Activated CD4-positive, alpha-beta memory T cell treated with anti-CD3 and anti-CD28 coated beads for 36 hours (primary cell): ENCODE results near the gene PIM2. TPM values are rescaled to one million over a fixed set of nuclear protein-coding genes. Genes with fewer than 3 reads are reported as not detected.

Experiments
- CTCF ChIA-PET: fragments of 350-600 bp; sonication (Branson Sonifier 250); formaldehyde crosslinking; loops from one replicate; lab custom pipeline; 2021; ENCODE audit warnings: antibody characterized with exemption, inconsistent platforms; lab: Charles Lee
- POLR2A ChIA-PET: fragments of 350-600 bp; sonication (Branson Sonifier 250); formaldehyde crosslinking; loops from one replicate; lab custom pipeline; 2021; ENCODE audit warnings: antibody characterized with exemption; lab: Charles Lee
- DNase-seq: peaks from one replicate; pipeline ENCODE4 v3.0.0-alpha.2; 2020
- H3K27ac Mint-ChIP-seq: one replicate; pipeline ENCODE4 v1.8.0; 2021; ENCODE audit warnings: mixed read lengths
- H3K27me3 Mint-ChIP-seq: one replicate; pipeline ENCODE4 v1.8.0; 2021; ENCODE audit warnings: mixed read lengths
- H3K36me3 Mint-ChIP-seq: one replicate; pipeline ENCODE4 v1.8.0; 2021; ENCODE audit warnings: mixed read lengths
- H3K4me1 Mint-ChIP-seq: one replicate; pipeline ENCODE4 v1.8.0; 2021; ENCODE audit warnings: low read depth, mixed read lengths
- H3K4me3 Mint-ChIP-seq: one replicate; pipeline ENCODE4 v1.8.0; 2021; ENCODE audit warnings: mild to moderate bottlenecking, mixed read lengths
- H3K9me3 Mint-ChIP-seq: one replicate; pipeline ENCODE4 v1.8.0; 2021; ENCODE audit warnings: mixed read lengths
- intact Hi-C: fragments of 100-400 bp; cut with micrococcal nuclease; formaldehyde crosslinking; loops from one replicate; pipeline ENCODE4 v1.15.1; 2023
- total RNA-seq, 2 experiments: library from RNA; stranded (reverse); gene quantifications; one replicate each; pipeline ENCODE4 v1.2.3, GENCODE V29; 2021

PIM2 gene
- total RNA-seq, 2 experiments from 2014 or later: 386 to 401 TPM

DNA sequence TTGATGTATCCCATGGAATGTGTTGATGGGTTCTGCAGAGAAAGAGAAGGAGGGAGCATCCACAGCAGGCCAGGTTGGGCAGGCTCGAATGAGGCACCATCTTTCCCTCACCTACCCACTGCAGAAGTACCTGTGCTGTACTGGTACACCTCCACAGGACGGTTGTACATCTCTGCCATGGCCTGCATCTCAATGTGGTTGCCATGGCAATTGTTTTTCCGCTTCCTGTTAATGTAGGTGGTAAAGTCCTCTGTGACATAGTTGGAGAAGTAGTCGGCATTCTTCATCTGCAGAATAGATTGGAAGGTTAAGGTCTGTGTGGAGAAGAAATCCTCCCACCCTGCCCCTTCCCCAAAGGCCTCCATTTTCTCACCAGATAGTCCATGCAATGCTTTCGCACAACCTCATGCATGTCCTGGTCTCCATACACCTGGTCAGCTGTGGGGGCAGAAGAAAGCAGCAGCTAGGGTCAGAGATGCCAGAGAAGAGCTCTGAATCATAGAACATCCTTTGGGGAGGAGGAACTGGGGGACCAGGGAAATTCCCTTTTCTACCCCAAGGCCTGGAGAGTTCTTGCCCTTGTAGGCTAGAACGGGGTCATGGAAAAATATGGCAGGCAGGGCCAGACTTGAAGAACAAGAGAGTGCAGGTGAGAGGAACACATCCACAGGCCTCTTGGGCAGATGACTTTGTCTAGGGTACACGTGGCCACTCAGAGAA is 15.9 kb upstream of the PIM2 start:
- no peaks in the 10 kb centered on the region for H3K27me3 Mint-ChIP-seq
- no peaks in the 10 kb centered on the region for H3K9me3 Mint-ChIP-seq
- ChIA-PET CTCF (no interaction called here), POLR2A (interaction anchor here (1.0 to 13.3 kb wide), 4 partner anchors 9 to 37 kb away, joined by 4 to 286 read pairs (median 64); partner anchors contain the start of genes PIM2, PQBP1, SLC35A2 and TIMM17B)
- H3K4me3 Mint-ChIP-seq: peak overlapping the region; percentile 68
- peaks cover 39% of the 10 kb centered on the region for H3K36me3 Mint-ChIP-seq
- intact Hi-C loops: no loop called here
- H3K4me1 Mint-ChIP-seq: peaks cover 64% of the 10 kb centered on the region
- H3K27ac Mint-ChIP-seq: peak overlapping the region; percentile 97
- peak; percentile 58 for DNase-seq

DNA sequence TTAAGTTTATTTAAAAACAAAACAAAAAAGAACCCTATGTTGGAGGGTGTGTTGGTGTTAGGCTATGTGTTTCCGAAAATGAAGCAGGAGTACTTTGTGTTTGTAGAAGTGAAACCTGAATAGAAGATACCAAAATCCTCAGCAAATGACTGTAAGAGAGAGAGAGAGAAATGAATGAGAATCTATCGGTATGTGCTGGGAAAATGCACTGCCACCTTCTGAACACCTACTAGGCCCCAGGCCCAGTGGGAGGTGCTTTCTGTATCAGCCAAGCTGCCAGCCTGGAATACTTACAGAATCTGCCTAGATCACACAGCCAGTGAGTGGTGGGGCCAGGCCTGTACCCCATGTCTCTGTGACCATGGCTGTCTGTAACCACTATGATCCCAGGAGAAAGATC is 14.9 kb upstream of the PIM2 start:
- intact Hi-C loops: no loop called here
- Mint-ChIP-seq H3K4me3 (peak overlapping the region; percentile 68), H3K36me3 (peaks cover 39% of the 10 kb centered on the region), H3K9me3 (no peaks in the 10 kb centered on the region), H3K27me3 (no peaks in the 10 kb centered on the region), H3K27ac (peak overlapping the region; percentile 97), H3K4me1 (peaks cover 55% of the 10 kb centered on the region)
- POLR2A ChIA-PET: interaction anchor here (1.6 to 13.3 kb wide), 2 partner anchors 15 to 36 kb away, joined by 5 to 286 read pairs; partner anchors contain the start of genes PIM2, PQBP1 and TIMM17B
- DNase-seq: peak; percentile 72
- CTCF ChIA-PET: no interaction called here

DNA sequence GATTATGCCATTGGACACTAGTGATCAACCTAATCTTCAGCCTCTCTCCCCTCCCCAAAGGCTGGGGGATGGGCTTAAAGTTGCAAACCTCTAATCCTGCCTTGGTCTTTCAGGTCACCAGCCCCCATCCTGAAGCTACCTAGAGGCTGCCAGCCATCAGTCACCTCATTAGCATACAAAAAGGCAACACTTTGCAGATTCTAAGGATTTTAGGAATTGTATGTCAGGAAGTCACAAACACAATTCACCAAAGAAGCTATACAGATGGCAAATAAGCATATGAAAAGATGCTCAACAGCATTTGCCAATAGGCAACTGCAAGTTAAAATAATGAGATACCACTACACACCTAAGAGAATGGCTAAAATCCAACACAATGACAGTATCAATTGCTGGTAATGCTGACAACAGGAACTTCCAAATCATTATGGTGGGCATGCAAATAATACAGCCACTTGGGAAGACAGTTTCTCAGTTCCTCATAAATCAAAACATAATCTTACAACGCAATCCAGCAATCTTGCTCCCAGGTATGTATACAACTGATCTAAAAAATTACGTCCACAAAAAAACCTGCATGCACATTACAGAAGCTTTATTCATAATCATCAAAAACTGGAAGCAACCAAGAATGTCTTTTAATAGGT is 9.0 kb upstream of the PIM2 start:
- no peaks in the 10 kb centered on the region for H3K9me3 Mint-ChIP-seq
- peaks cover 31% of the 10 kb centered on the region for H3K36me3 Mint-ChIP-seq
- DNase-seq: no peak
- H3K4me3 Mint-ChIP-seq: no peak overlapping the region
- POLR2A ChIA-PET: interaction anchor here (1.0 to 4.2 kb wide), 3 partner anchors 8 to 11 kb away, joined by 3 to 13 read pairs (median 4); partner anchors contain the start of gene PIM2
- CTCF ChIA-PET: interaction anchor here (0.8 to 1.1 kb wide), 2 partner anchors 10 to 17 kb away, joined by 3 read pairs; no protein-coding TSS in a partner anchor
- H3K4me1 Mint-ChIP-seq: peaks cover 33% of the 10 kb centered on the region
- intact Hi-C loops: no loop called here
- peak overlapping the region; percentile 45 for H3K27ac Mint-ChIP-seq
- no peaks in the 10 kb centered on the region for H3K27me3 Mint-ChIP-seq

DNA sequence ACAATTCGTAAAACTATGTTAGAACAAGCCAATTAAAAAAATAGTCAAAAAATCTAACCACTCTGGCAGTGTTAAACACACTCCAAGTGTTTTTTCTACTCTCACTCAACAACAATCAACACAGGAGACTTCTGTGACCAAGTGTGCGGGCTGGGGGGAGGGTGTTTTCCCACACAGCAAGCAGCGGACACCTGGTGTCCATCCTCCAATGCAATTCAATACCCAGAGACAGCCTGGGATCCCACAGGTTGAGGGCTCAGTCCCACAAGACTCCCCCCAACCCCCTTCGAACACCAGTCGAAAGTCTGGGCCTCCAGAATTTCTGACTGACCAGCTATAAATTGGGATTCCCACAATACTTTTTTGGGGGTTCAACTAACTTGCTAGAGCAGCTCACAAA is 8.3 kb upstream of the PIM2 start:
- no peaks in the 10 kb centered on the region for H3K9me3 Mint-ChIP-seq
- H3K27me3 Mint-ChIP-seq: no peaks in the 10 kb centered on the region
- H3K27ac Mint-ChIP-seq: no peak overlapping the region
- H3K4me1 Mint-ChIP-seq: peaks cover 34% of the 10 kb centered on the region
- POLR2A ChIA-PET: interaction anchor here (1.0 to 4.2 kb wide), 3 partner anchors 7 to 12 kb away, joined by 3 to 13 read pairs (median 4); partner anchors contain the start of gene PIM2
- peaks cover 31% of the 10 kb centered on the region for H3K36me3 Mint-ChIP-seq
- no peak overlapping the region for H3K4me3 Mint-ChIP-seq
- intact Hi-C loops: no loop called here
- DNase-seq: no peak
- CTCF ChIA-PET: interaction anchor here (0.8 to 1.1 kb wide), 2 partner anchors 10 to 18 kb away, joined by 3 read pairs; no protein-coding TSS in a partner anchor

DNA sequence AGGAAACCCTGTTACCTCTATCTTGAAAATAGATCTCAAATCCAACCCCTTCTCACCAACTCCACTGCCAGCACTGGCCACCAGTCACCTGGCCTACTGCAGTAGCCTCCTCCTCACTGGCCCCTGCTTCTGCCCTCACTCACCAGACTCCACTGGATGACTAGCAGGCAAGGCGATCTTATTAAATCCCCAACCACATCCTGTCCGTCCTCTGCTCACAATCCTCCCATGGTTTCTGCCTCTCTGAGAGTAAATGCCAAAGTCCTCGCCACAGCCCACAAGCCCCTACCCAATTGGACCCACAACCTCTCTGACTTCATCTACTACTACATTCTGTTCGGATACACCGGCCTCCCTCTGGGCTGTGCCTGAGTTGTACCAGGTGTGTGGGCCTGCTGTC is 5.4 kb upstream of the PIM2 start:
- peak overlapping the region; percentile 87 for H3K27ac Mint-ChIP-seq
- H3K4me3 Mint-ChIP-seq: no peak overlapping the region
- no peaks in the 10 kb centered on the region for H3K9me3 Mint-ChIP-seq
- H3K27me3 Mint-ChIP-seq: no peaks in the 10 kb centered on the region
- DNase-seq: peak; percentile 16
- ChIA-PET POLR2A (no interaction called here), CTCF (interaction anchor here (2.0 kb wide), 1 partner anchor 22 kb away, joined by 6 read pairs; no protein-coding TSS in a partner anchor)
- intact Hi-C loops: no loop called here
- H3K4me1 Mint-ChIP-seq: peaks cover 48% of the 10 kb centered on the region
- H3K36me3 Mint-ChIP-seq: peaks cover 41% of the 10 kb centered on the region

DNA sequence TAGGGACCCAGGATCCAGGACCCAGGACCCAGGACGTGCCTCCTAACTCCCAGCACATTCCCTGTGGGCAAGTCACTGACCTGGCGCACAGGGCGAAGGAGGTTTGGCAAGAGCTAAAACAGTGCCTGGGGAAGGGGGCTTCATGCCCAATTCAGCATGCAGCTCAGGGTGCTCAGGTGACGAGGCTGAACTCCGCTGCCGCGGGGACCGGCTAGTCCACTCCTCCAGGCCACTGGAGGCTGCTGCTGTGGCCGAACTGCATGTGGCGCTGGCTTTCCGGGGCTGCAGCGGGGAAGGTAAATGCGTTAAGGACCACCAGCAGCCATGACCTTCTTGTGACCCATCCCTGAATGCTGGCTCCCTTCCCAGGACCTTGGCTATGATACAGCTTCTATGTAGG is 4.9 kb upstream of the PIM2 start:
- CTCF ChIA-PET: interaction anchor here (2.0 kb wide), 1 partner anchor 23 kb away, joined by 6 read pairs; no protein-coding TSS in a partner anchor
- H3K9me3 Mint-ChIP-seq: no peaks in the 10 kb centered on the region
- H3K4me3 Mint-ChIP-seq: no peak overlapping the region

DNA sequence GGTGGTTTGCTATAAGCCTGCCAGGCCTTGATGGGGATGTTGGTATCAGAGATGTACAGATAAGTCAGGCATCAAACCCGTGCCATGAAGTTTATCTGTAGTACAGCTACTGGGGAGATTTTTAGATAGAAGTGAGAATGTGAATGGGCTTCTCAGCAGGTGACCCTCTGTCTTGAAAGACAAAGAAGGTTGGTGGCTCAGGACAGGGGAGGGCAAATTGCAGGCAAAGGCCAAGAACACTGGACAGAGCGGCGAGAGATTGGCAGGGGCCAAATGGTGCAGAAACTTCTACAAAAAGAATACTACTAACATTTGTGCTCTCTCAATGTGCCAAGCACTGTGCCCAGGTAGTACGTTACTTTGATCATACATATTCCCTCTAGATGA is 1.9 kb upstream of the PIM2 start:
- Mint-ChIP-seq H3K4me1 (peaks cover 40% of the 10 kb centered on the region), H3K36me3 (peaks cover 68% of the 10 kb centered on the region)

More for the DNA sequence above, 4.9 kb upstream of the PIM2 start:
- Mint-ChIP-seq H3K27me3 (no peaks in the 10 kb centered on the region), H3K4me1 (peaks cover 48% of the 10 kb centered on the region), H3K27ac (peak overlapping the region; percentile 87), H3K36me3 (peaks cover 44% of the 10 kb centered on the region)
- no peak for DNase-seq
- intact Hi-C loops: no loop called here
- POLR2A ChIA-PET: no interaction called here

DNA sequence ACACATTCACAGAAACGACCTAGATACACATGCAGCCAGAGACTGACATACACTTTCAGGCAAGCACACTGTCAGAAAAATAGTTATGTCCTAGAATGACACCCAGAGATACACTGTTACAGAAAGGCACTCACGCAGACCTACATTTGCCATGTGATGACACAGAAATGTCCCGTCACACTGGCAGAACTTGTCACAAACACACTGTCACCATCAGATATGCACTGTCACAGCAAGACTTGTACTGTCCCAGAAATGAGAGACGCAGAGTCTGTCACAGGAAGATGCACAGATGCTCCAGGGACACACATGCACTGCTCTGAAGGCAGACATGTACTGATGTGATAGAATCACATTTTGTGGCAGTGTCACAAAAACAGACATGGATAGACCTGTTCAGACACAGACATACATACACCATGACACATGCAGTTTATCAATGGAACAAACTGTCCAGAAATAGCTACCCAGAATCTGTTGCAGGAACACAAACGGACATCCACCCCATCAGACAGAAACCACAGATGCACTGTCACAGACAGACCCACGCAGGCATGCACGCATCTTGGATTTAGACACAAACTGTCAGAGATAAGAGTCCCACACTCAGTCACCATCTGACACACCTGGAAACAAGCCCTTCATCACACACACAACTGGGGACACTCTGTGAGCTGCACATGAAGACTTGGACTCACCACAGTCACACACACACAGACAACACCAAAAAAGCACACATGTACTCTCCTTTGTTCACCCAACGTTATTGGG is 1.3 kb upstream of the PIM2 start:
- peaks cover 4% of the 10 kb centered on the region for H3K27me3 Mint-ChIP-seq
- DNase-seq: peak; percentile 68
- POLR2A ChIA-PET: interaction anchor here (0.9 to 8.8 kb wide), 7 partner anchors 8 to 38 kb away, joined by 3 to 286 read pairs (median 5); no protein-coding TSS in a partner anchor
- peaks cover 69% of the 10 kb centered on the region for H3K36me3 Mint-ChIP-seq
- CTCF ChIA-PET: interaction anchor here (1.0 to 1.8 kb wide), 5 partner anchors 17 to 26 kb away, joined by 3 to 6 read pairs (median 5); no protein-coding TSS in a partner anchor
- peak overlapping the region; percentile 99 for H3K27ac Mint-ChIP-seq
- H3K9me3 Mint-ChIP-seq: no peaks in the 10 kb centered on the region
- H3K4me1 Mint-ChIP-seq: peaks cover 35% of the 10 kb centered on the region
- intact Hi-C loops: loop anchor here (1.0 to 10.0 kb wide), 8 partner anchors 17 to 381 kb away; partner anchors contain the start of genes HDAC6, PQBP1, TBC1D25 and TFE3
- peak overlapping the region; percentile 98 for H3K4me3 Mint-ChIP-seq

More for the DNA sequence above, 1.9 kb upstream of the PIM2 start:
- ChIA-PET CTCF (interaction anchor here (1.1 to 1.8 kb wide), 2 partner anchors 17 to 18 kb away, joined by 3 to 5 read pairs; no protein-coding TSS in a partner anchor), POLR2A (interaction anchor here (1.4 to 8.8 kb wide), 3 partner anchors 8 to 18 kb away, joined by 8 to 286 read pairs (median 13); no protein-coding TSS in a partner anchor)
- Mint-ChIP-seq H3K27me3 (peaks cover 4% of the 10 kb centered on the region), H3K27ac (peak overlapping the region; percentile 99), H3K9me3 (no peaks in the 10 kb centered on the region), H3K4me3 (peak overlapping the region; percentile 98)
- intact Hi-C loops: no loop called here
- DNase-seq: no peak

DNA sequence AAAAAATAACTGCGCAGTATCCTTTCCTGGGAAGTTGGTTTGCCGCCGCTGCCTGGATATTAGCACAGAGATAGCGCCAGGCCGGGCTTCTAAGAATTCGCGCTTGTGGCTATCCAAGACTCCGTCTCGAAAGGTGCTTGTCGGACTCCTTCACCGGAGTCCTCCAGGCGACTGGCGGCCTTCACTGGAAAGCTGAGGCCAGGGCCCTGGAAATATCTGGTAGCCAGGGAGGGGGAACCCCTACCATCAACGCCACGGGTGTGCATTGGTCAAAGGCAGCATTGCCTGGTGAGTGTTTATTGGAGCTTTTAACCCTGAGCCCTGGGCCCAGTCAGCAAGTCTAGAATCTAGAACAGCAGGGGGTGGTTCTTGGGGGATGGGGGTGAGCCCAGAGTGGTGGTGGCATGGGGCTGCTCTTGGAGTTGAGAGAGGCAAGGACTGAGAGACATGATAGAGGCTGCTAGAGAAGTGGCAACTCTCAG is 577 bp upstream of the PIM2 start:
- Mint-ChIP-seq H3K27me3 (peaks cover 4% of the 10 kb centered on the region), H3K27ac (peak overlapping the region; percentile 99), H3K36me3 (peaks cover 74% of the 10 kb centered on the region), H3K9me3 (no peaks in the 10 kb centered on the region), H3K4me1 (peaks cover 40% of the 10 kb centered on the region), H3K4me3 (peak overlapping the region; percentile 98)
- ChIA-PET CTCF (interaction anchor here (0.6 to 1.6 kb wide), 4 partner anchors 18 to 27 kb away, joined by 3 to 6 read pairs (median 6); no protein-coding TSS in a partner anchor), POLR2A (interaction anchor here (0.6 to 8.8 kb wide), 7 partner anchors 9 to 321 kb away, joined by 3 to 286 read pairs (median 5); no protein-coding TSS in a partner anchor)
- peak; percentile 75 for DNase-seq
- intact Hi-C loops: loop anchor here (1.0 to 10.0 kb wide), 8 partner anchors 18 to 380 kb away; partner anchors contain the start of genes HDAC6, PQBP1, TBC1D25 and TFE3

DNA sequence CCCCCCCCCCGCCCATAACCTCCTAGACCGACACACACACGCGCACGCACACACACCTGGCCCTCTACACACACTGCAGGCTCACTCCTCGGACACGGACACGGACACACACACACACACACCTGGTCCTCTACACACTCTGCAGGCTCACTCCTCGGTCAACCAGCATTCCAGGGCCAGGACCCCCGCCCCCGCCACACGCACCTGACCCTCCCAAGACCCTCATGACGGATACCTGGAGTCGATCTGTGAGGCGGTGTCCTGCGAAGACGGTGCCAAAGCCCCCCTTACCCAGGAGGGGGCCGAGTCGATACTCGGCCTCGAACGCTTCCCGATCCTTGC is 552 bp downstream of the PIM2 start:
- Mint-ChIP-seq H3K27me3 (peaks cover 4% of the 10 kb centered on the region), H3K36me3 (peaks cover 79% of the 10 kb centered on the region), H3K27ac (peak overlapping the region; percentile 99), H3K9me3 (no peaks in the 10 kb centered on the region), H3K4me3 (peak overlapping the region; percentile 98), H3K4me1 (peaks cover 41% of the 10 kb centered on the region)
- no peak for DNase-seq
- CTCF ChIA-PET: no interaction called here
- intact Hi-C loops: loop anchor here (2.0 to 10.0 kb wide), 4 partner anchors 116 to 273 kb away; partner anchors contain the start of genes HDAC6 and TFE3
- POLR2A ChIA-PET: interaction anchor here (8.8 kb wide), 1 partner anchor 20 kb away, joined by 286 read pairs; no protein-coding TSS in a partner anchor
